ENCODE measurements around the gene PHLPP1. TPM values are rescaled to one million over a fixed set of nuclear protein-coding genes. Genes with fewer than 3 reads are reported as not detected.

Gene PHLPP1
- total RNA-seq, 2 donors from 2014 or later = 8.6 to 20.8 TPM

- WGBS, 2 donors = 55 to 58% methylated on average over 3 of the region's 3 CpGs
These were observed 259.0 kb downstream of the PHLPP1 start for GRCh38 chr18:62974388-62974787.

GRCh38 chr18:62974928-62975675 is 259.8 kb downstream of the PHLPP1 start:
- no peaks in the 10 kb centered on the region for H3K9me3 ChIP-seq
- TF ChIP-seq POLR2A (IDR thresholded peaks at IDR 0.05) (no peak), CTCF (IDR thresholded peaks at IDR 0.05) (no peak)
- no peak for ATAC-seq
- H3K4me1 ChIP-seq = no peaks in the 10 kb centered on the region
- DNase-seq = no peak
- no peak overlapping the region for H3K27ac ChIP-seq
- no peak overlapping the region for H3K4me3 ChIP-seq
- WGBS, 2 donors = 86 to 93% methylated on average over 5 to 7 of the region's 7 CpGs
- H3K36me3 ChIP-seq (replicated peaks in 1 of 2; ENCODE audit: insufficient read depth in 1 of 2, low read depth in 2 of 2) = peaks cover 0 to 7% of the 10 kb centered on the region in 2 donors
- intact Hi-C loops (cut with DNase I) = loop anchor here (5.0 kb wide), 1 partner anchor 273 kb away; no protein-coding TSS in a partner anchor
- H3K27me3 ChIP-seq = no peaks in the 10 kb centered on the region

More at GRCh38 chr18:62974388-62974787, 259.0 kb downstream of the PHLPP1 start:
- Histone ChIP-seq H3K27me3 (no peaks in the 10 kb centered on the region), H3K36me3 (replicated peaks in 1 of 2; ENCODE audit: insufficient read depth in 1 of 2, low read depth in 2 of 2) (peaks cover 0 to 7% of the 10 kb centered on the region in 2 donors), H3K4me3 (no peak overlapping the region), H3K9me3 (no peaks in the 10 kb centered on the region), H3K4me1 (no peaks in the 10 kb centered on the region), H3K27ac (no peak overlapping the region)
- intact Hi-C loops (cut with DNase I) = no loop called here
- TF ChIP-seq POLR2A (IDR thresholded peaks at IDR 0.05) (no peak), CTCF (IDR thresholded peaks at IDR 0.05) (no peak)
- no peak for ATAC-seq
- no peak for DNase-seq

GRCh38 chr18:62975785-62976184 is 260.4 kb downstream of the PHLPP1 start:
- ATAC-seq (no peak), DNase-seq (no peak)
- no peak overlapping the region for H3K27ac ChIP-seq
- WGBS, 2 donors = 68 to 75% methylated on average over 2 of the region's 2 CpGs
- H3K9me3 ChIP-seq = no peaks in the 10 kb centered on the region
- no peaks in the 10 kb centered on the region for H3K4me1 ChIP-seq
- no peaks in the 10 kb centered on the region for H3K27me3 ChIP-seq
- H3K4me3 ChIP-seq = no peak overlapping the region
- H3K36me3 ChIP-seq (replicated peaks in 1 of 2; ENCODE audit: insufficient read depth in 1 of 2, low read depth in 2 of 2) = peaks cover 0 to 7% of the 10 kb centered on the region in 2 donors
- TF ChIP-seq CTCF (IDR thresholded peaks at IDR 0.05) = no peak
- TF ChIP-seq POLR2A (IDR thresholded peaks at IDR 0.05) = no peak
- intact Hi-C loops (cut with DNase I) = loop anchor here (5.0 kb wide), 1 partner anchor 273 kb away; no protein-coding TSS in a partner anchor

- no peak for DNase-seq
- no peaks in the 10 kb centered on the region for H3K9me3 ChIP-seq
- no peak overlapping the region for H3K4me3 ChIP-seq
- H3K27me3 ChIP-seq = no peaks in the 10 kb centered on the region
- peaks cover 0 to 7% of the 10 kb centered on the region in 2 donors for H3K36me3 ChIP-seq (replicated peaks in 1 of 2; ENCODE audit: insufficient read depth in 1 of 2, low read depth in 2 of 2)
- no peak for ATAC-seq
- H3K27ac ChIP-seq = no peak overlapping the region
- intact Hi-C loops (cut with DNase I) = loop anchor here (5.0 kb wide), 1 partner anchor 274 kb away; no protein-coding TSS in a partner anchor
- 79 to 84% methylated on average over 5 of the region's 5 CpGs for WGBS, 2 donors
- H3K4me1 ChIP-seq = no peaks in the 10 kb centered on the region
- TF ChIP-seq CTCF (IDR thresholded peaks at IDR 0.05) = no peak
- no peak for TF ChIP-seq POLR2A (IDR thresholded peaks at IDR 0.05)
These were observed 260.9 kb downstream of the PHLPP1 start for GRCh38 chr18:62976227-62976626.
